ENCODE measurements around the gene USP33.
"Not testable (repeated sequence)": the region's sequence is repeated elsewhere in the genome, so short reads cannot be mapped to it uniquely, and the experiment has no call there.

The USP33 gene

GRCh38 chr1:77718181-77718580 is 41.5 kb downstream of the USP33 start:
- Histone ChIP-seq H3K4me3 (ENCODE audit: low read depth, low read length) (no peak overlapping the region), H3K36me3 (replicated peaks) (peaks cover 41% of the 10 kb centered on the region), H3K27me3 (replicated peaks) (no peaks in the 10 kb centered on the region), H3K27ac (no peak overlapping the region)
- in situ Hi-C loops (cut with HindIII; ENCODE audit: low pct_ligation_motif_present, low sequenced_read_pairs) = no loop called here
- DNase-seq = no peak
- TF ChIP-seq, protein P1, sequence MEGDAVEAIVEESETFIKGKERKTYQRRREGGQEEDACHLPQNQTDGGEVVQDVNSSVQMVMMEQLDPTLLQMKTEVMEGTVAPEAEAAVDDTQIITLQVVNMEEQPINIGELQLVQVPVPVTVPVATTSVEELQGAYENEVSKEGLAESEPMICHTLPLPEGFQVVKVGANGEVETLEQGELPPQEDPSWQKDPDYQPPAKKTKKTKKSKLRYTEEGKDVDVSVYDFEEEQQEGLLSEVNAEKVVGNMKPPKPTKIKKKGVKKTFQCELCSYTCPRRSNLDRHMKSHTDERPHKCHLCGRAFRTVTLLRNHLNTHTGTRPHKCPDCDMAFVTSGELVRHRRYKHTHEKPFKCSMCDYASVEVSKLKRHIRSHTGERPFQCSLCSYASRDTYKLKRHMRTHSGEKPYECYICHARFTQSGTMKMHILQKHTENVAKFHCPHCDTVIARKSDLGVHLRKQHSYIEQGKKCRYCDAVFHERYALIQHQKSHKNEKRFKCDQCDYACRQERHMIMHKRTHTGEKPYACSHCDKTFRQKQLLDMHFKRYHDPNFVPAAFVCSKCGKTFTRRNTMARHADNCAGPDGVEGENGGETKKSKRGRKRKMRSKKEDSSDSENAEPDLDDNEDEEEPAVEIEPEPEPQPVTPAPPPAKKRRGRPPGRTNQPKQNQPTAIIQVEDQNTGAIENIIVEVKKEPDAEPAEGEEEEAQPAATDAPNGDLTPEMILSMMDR (IDR thresholded peaks at IDR 0.05; ENCODE audit: low read depth, low read length, missing control alignments) = no peak

DNA sequence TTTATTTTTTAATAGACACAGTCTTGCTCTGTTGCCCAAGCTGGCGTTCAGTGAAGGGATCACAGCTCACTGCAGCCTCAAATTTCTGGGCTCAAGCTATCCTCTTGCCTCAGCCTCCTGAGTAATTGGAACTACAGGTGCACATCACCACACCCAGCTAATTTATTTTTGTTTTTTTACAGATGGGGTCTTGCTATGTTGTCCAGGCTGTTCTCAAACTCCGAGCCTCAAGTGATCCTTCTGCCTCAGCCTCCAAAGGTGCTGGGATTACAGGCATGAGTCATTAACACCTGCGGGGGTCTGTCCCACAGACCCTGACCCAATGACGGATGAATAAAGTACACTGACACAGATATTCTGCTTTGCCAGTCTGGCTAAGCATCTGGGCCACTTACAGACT is 43.6 kb downstream of the USP33 start:
- no peak overlapping the region for H3K4me3 ChIP-seq (ENCODE audit: low read depth, low read length)
- TF ChIP-seq, protein P1 (IDR thresholded peaks at IDR 0.05; ENCODE audit: low read depth, low read length, missing control alignments) = no peak
- in situ Hi-C loops (cut with HindIII; ENCODE audit: low pct_ligation_motif_present, low sequenced_read_pairs) = no loop called here
- H3K27me3 ChIP-seq (replicated peaks) = no peaks in the 10 kb centered on the region
- no peak for DNase-seq
- H3K27ac ChIP-seq = no peak overlapping the region
- H3K36me3 ChIP-seq (replicated peaks) = peaks cover 33% of the 10 kb centered on the region

- Histone ChIP-seq H3K27me3 (replicated peaks) (no peaks in the 10 kb centered on the region), H3K27ac (no peak overlapping the region), H3K4me3 (ENCODE audit: low read depth, low read length) (no peak overlapping the region), H3K36me3 (replicated peaks) (peaks cover 38% of the 10 kb centered on the region)
- DNase-seq = no peak
- TF ChIP-seq, protein P1 (IDR thresholded peaks at IDR 0.05; ENCODE audit: low read depth, low read length, missing control alignments) = no peak
- in situ Hi-C loops (cut with HindIII; ENCODE audit: low pct_ligation_motif_present, low sequenced_read_pairs) = no loop called here
Observed at GRCh38 chr1:77709727-77710126, 49.9 kb downstream of the USP33 start.

DNA sequence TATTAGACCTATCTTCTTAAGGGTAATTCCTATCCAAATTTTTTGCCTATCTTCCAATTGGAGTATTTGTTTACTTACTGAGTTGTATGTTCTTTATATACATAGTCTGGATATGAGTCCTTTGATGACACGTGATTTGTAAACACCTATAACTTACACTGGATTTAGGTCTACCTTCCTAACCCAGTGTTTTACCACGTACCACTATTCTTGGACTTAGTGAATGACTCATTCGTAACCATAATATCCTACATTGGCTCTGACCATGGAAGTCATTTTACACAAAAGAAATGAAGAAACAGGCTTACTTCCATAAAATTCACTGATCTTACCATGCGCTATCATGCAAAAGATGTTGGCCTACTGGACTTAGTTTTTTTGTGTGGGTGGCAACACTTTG is 53.3 kb downstream of the USP33 start:
- TF ChIP-seq, protein P1 (IDR thresholded peaks at IDR 0.05; ENCODE audit: low read depth, low read length, missing control alignments) = no peak
- Histone ChIP-seq H3K27me3 (replicated peaks) (no peaks in the 10 kb centered on the region), H3K4me3 (ENCODE audit: low read depth, low read length) (no peak overlapping the region), H3K36me3 (replicated peaks) (peaks cover 26% of the 10 kb centered on the region), H3K27ac (no peak overlapping the region)
- DNase-seq = no peak
- in situ Hi-C loops (cut with HindIII; ENCODE audit: low pct_ligation_motif_present, low sequenced_read_pairs) = no loop called here

- TF ChIP-seq, protein P1 (IDR thresholded peaks at IDR 0.05; ENCODE audit: low read depth, low read length, missing control alignments) = no peak
- in situ Hi-C loops (cut with HindIII; ENCODE audit: low pct_ligation_motif_present, low sequenced_read_pairs) = no loop called here
- no peak for DNase-seq
- no peaks in the 10 kb centered on the region for H3K27me3 ChIP-seq (replicated peaks)
- no peak overlapping the region for H3K27ac ChIP-seq
- H3K36me3 ChIP-seq (replicated peaks) = peaks cover 14% of the 10 kb centered on the region
- no peak overlapping the region for H3K4me3 ChIP-seq (ENCODE audit: low read depth, low read length)
Observed at GRCh38 chr1:77704736-77705135, 54.9 kb downstream of the USP33 start.

DNA sequence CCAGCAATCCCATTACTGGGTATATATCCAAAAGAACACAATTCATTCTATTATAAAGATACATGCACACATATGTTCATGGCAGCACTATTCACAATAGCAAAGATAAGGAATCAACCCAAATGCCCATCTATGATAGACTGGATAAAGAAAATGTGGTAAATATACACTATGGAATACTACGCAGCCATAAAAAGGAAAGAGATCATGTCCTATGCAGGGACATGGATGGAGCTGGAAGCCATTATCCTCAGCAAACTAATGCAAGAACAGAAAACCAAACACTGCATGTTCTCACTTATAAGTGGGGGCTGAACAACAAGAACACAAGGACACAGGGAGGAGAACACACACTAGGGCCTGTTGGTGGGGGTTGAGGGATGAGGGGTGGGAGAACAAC is 60.0 kb downstream of the USP33 start:
- in situ Hi-C loops (cut with HindIII; ENCODE audit: low pct_ligation_motif_present, low sequenced_read_pairs); DNase-seq; H3K27ac ChIP-seq; H3K36me3 ChIP-seq (replicated peaks); H3K4me3 ChIP-seq (ENCODE audit: low read depth, low read length); H3K27me3 ChIP-seq (replicated peaks): not testable (repeated sequence)
